Measurements from ENCODE around the gene REPS1.

The REPS1 gene

DNA sequence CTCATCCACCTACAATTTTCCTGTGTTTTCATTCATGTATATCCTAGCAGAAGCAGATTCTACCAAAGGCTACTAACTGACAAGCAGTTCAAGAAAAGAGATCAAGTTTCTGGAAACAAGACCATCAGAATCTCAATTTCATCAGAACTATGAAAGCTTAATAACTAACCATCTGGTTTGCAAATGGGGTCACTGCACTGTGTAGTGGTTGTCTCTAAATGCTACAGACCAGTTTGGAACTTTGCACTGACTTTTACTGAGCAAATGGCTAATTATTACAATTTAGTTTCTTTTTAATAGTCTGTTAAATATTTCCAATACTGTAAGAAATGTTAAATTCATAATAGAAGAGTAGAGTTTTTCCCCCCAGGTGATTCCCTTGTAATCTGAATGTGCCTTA lies 64.5 kb downstream of the REPS1 start (continued):
- TF ChIP-seq ZNF768 (tag by site-specific recombination; IDR thresholded peaks at IDR 0.05): no peak
- no peak for TF ChIP-seq ZNF473 (tag by site-specific recombination; IDR thresholded peaks at IDR 0.05)
- TF ChIP-seq SALL2 (tag by site-specific recombination; IDR thresholded peaks at IDR 0.05; ENCODE audit: borderline replicate concordance): no peak

DNA sequence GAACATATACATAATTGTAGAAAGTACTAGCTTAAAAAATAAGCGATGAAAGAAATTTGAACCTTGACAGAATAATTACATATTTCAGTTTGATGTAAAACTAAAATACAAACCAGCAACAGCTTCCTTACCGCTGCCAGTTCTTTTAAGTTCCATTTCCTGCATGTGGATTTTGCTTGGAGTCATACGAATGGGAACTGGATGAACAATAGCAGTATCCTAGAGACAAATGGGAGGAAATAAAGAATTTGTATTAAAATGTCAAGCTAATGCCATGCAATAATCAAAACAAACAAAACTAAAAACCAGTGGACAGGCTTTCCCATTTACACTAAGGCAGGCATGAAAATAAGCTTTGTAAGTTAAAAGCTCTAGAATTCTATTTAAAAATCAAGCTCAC lies 67.1 kb downstream of the REPS1 start:
- POLR2A ChIA-PET: no interaction called here
- Histone ChIP-seq H3K36me3 (ENCODE audit: control insufficient read depth in 2 of 2, insufficient read depth in 1 of 2, low read length in 2 of 2) (peaks cover 15 to 46% of the 10 kb centered on the region in 2 experiments), H3K4me3 (ENCODE audit: low read depth, low read length) (no peak overlapping the region), H3K4me1 (ENCODE audit: control insufficient read depth, insufficient read depth, low read length) (no peaks in the 10 kb centered on the region), H3K9me3 (ENCODE audit: control insufficient read depth, insufficient read depth, low read depth, low read length) (no peaks in the 10 kb centered on the region), H3K27ac (ENCODE audit: extremely low read depth, low read depth, low read length) (no peak overlapping the region)
- CTCF ChIA-PET: interaction anchor here (0.7 to 1.9 kb wide), 2 partner anchors 11 to 12 kb away, joined by 3 to 4 read pairs; no protein-coding TSS in a partner anchor
- TF ChIP-seq ZNF768 (tag by site-specific recombination; IDR thresholded peaks at IDR 0.05) (no peak), SP2 (tag by site-specific recombination; IDR thresholded peaks at IDR 0.05) (no peak), ZBTB49 (tag by site-specific recombination; IDR thresholded peaks at IDR 0.05; ENCODE audit: low read depth) (no peak), ZNF24 (tag by site-specific recombination; IDR thresholded peaks at IDR 0.05) (no peak), ZNF510 (tag by site-specific recombination; IDR thresholded peaks at IDR 0.05; ENCODE audit: insufficient replicate concordance) (no peak), ZNF350 (tag by site-specific recombination; IDR thresholded peaks at IDR 0.05) (no peak), PRDM2 (tag by site-specific recombination; IDR thresholded peaks at IDR 0.05; ENCODE audit: borderline replicate concordance) (no peak), ZXDB (tag by site-specific recombination; IDR thresholded peaks at IDR 0.05) (no peak), ZNF132 (tag by site-specific recombination; IDR thresholded peaks at IDR 0.05; ENCODE audit: borderline replicate concordance) (no peak), INSM2 (tag by site-specific recombination; IDR thresholded peaks at IDR 0.05) (no peak), KLF8 (tag by site-specific recombination; IDR thresholded peaks at IDR 0.05) (no peak), ZNF664 (tag by site-specific recombination; IDR thresholded peaks at IDR 0.05) (no peak), ZNF302 (tag by site-specific recombination; IDR thresholded peaks at IDR 0.05; ENCODE audit: low read depth) (no peak), ZNF623 (tag by site-specific recombination; IDR thresholded peaks at IDR 0.05) (no peak)
- TF ChIP-seq, protein P1, sequence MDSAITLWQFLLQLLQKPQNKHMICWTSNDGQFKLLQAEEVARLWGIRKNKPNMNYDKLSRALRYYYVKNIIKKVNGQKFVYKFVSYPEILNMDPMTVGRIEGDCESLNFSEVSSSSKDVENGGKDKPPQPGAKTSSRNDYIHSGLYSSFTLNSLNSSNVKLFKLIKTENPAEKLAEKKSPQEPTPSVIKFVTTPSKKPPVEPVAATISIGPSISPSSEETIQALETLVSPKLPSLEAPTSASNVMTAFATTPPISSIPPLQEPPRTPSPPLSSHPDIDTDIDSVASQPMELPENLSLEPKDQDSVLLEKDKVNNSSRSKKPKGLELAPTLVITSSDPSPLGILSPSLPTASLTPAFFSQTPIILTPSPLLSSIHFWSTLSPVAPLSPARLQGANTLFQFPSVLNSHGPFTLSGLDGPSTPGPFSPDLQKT (IDR thresholded peaks at IDR 0.05; ENCODE audit: borderline replicate concordance, low read depth, low read length): no peak
- TF ChIP-seq, protein P2, sequence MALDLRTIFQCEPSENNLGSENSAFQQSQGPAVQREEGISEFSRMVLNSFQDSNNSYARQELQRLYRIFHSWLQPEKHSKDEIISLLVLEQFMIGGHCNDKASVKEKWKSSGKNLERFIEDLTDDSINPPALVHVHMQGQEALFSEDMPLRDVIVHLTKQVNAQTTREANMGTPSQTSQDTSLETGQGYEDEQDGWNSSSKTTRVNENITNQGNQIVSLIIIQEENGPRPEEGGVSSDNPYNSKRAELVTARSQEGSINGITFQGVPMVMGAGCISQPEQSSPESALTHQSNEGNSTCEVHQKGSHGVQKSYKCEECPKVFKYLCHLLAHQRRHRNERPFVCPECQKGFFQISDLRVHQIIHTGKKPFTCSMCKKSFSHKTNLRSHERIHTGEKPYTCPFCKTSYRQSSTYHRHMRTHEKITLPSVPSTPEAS (tag by site-specific recombination; IDR thresholded peaks at IDR 0.05): no peak
- TF ChIP-seq, protein P3, sequence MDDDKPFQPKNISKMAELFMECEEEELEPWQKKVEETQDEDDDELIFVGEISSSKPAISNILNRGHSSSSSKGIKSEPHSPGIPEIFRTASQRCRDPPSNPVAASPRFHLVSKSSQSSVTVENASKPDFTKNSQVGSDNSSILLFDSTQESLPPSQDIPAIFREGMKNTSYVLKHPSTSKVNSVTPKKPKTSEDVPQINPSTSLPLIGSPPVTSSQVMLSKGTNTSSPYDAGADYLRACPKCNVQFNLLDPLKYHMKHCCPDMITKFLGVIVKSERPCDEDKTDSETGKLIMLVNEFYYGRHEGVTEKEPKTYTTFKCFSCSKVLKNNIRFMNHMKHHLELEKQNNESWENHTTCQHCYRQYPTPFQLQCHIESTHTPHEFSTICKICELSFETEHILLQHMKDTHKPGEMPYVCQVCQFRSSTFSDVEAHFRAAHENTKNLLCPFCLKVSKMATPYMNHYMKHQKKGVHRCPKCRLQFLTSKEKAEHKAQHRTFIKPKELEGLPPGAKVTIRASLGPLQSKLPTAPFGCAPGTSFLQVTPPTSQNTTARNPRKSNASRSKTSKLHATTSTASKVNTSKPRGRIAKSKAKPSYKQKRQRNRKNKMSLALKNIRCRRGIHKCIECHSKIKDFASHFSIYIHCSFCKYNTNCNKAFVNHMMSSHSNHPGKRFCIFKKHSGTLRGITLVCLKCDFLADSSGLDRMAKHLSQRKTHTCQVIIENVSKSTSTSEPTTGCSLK (tag by site-specific recombination; IDR thresholded peaks at IDR 0.05): no peak
- TF ChIP-seq, protein P4, sequence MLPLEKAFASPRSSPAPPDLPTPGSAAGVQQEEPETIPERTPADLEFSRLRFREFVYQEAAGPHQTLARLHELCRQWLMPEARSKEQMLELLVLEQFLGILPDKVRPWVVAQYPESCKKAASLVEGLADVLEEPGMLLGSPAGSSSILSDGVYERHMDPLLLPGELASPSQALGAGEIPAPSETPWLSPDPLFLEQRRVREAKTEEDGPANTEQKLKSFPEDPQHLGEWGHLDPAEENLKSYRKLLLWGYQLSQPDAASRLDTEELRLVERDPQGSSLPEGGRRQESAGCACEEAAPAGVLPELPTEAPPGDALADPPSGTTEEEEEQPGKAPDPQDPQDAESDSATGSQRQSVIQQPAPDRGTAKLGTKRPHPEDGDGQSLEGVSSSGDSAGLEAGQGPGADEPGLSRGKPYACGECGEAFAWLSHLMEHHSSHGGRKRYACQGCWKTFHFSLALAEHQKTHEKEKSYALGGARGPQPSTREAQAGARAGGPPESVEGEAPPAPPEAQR (tag by site-specific recombination; IDR thresholded peaks at IDR 0.05): no peak

All from HEK293 (cell line).